GM21367 (cell line): ENCODE measurements around the gene RTP5.
"Not testable (repeated sequence)": the region's sequence is repeated elsewhere in the genome, so short reads cannot be mapped to it uniquely, and the experiment has no call there.

Experiments
- ATAC-seq: cut with Tn5 transposase; IDR thresholded peaks from one replicate; pipeline ENCODE4 v1.9.1; 2021; ENCODE audit not compliant: unreplicated experiment

RTP5 gene

GRCh38 chr2:241900251-241901017 lies 30.9 kb downstream of the RTP5 start:
- no peak for ATAC-seq

GRCh38 chr2:241901018-241901380 lies 31.5 kb downstream of the RTP5 start:
- ATAC-seq, result no peak

DNA sequence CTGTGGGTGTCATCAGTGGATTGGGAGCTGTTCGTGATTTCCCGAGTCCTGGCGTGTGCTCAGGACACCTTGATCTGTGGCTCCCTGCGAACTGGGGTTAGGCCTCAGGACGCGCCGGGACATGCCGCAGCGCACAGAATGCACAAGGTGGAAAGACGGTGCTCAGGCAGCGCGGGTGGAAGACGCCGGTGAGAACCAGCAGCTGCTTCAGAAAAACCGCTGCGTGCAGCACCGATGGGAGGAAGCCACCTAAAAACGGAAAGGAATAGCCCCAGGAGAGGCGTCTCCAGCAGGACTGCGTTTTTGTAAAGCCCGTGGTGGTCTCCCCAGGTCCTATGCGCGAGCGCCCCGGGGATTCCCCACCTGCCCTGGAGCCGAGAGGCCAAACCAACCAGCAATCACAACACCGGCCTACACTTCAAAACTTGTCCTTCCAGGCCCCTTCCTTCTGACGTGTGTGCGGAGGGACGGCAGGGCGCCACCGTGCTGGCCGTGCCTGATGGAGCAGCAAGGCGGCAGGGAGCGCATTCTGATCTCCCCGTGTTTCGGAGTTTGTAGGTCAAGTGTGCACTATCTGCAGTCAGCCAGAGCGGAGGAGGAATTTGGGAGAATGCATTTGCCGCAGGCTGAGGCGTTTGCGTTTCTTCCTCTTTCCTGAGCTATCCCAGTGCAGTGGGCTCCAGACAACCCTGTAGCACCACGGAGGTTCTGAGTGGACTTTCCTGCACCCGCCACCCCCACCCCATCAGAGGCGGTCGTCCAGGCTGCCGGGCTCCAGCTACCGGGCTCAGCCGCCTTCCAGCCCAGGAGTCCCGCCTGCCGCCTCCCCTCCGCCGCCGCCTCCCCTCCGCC lies 32.2 kb downstream of the RTP5 start:
- ATAC-seq, result no peak

DNA sequence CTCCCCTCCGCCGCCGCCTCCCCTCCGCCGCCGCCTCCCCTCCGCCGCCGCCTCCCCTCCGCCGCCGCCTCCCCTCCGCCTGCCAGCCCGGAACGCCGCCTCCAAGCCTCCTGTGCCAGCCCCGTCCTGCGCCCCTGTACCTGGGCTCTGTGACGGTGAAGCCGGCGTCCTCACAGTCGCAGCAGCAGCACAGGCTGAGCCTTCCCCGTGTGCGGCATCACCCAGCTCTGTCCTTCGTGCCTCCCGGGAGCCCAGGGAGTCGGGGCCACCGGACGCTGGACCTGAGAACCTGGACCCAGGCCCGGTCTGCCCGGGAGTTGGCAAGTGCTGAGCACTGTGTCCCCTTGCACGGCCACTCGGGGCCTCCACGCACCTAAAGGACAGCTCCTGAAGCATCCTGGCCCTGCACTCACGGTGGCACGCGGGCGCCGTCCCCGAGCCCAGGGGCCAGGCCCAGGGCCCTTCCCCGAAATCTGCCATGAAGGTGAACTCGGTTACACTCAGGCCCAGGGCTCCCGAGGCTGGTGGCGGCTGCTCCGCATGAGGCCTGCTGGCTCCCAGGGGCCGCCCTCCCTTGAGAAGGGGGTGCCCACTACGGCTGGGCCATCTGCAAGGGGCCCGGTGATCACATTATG lies 32.9 kb downstream of the RTP5 start:
- no peak for ATAC-seq

GRCh38 chr2:241903121-241904010 lies 33.8 kb downstream of the RTP5 start:
- ATAC-seq, result no peak

DNA sequence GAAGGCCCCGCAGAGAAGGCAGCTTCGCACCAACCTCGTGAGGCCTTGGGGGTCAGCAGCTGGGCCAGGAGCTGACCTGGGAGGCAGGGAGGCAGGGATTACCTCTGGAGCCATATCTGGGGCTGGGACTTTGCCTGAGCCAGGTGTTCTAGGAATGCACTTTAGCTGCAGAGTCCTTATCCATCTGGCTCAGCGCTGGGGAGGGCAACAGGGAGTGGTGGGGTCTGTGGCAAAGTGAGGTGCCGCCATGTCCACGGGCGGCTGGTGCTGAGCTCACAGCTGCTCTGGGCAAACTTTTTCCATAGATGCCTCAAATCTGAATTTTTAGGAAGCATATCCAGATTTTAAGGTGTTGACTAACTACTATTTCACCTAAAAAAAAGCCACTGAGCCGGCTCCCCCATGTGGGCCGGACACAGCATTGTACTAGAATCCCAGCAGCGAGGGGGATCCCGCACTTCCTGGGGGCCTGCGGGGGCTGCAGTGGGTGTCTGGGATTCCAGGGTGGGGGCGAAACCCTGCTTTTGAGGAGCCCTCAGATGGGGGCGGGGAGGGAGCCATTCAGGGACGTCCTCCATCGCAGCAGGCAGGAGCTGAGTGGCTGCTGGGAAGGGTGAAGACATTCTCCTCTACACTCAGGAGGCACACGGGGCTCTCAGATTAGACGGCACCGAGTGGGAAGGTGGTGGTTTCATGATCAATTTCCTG lies 34.6 kb downstream of the RTP5 start:
- no peak for ATAC-seq

DNA sequence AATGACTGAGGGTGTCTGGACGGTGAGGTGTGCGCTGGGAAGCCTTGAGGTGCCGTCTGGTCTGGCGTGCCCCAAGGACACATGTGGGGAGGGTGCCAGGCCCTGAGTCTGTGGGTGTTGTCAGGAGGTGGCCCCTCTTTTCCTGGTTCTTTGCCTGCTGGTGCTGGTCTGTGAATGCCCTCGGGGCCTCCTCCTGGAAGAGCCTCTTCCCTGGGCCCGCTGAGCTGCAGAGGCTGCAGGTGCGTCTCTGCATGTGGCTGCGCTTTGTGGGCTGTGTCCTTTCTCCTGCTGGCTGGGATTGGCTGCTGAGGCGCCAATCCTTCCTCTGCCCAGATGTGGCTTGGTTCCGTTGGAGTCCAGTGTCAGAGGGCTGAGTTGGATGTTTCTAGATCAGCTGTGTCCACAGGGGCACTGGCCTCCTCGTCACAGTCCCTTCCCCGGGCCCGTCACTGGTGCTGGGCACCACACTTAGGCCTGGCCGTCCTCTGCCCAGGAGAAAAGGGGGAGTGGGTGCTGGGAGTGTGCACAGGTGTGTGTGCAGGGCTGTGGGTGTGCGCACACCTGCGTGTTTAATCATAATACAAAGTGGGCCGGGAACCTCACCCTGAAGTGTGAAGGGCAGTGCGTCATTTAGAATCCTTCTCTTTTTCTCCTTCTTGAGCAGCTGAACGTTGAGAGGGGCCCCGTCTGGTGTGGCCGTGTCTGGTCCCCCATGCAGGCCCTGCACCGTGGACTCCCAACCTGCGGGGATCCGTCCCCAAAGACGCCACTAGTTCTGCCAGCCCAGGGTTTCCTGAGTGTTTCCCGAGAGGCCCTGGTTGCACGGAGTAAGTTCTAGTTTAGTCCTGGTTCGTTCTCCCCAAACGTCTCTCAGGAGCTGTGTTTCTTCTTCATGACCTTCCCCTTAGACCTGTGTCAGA lies 35.5 kb downstream of the RTP5 start:
- no peak for ATAC-seq

GRCh38 chr2:241905716-241906377 lies 36.3 kb downstream of the RTP5 start:
- ATAC-seq, result no peak

- ATAC-seq, result not testable (repeated sequence)
Measured at GRCh38 chr2:241906378-241906770, 36.8 kb downstream of the RTP5 start.

DNA sequence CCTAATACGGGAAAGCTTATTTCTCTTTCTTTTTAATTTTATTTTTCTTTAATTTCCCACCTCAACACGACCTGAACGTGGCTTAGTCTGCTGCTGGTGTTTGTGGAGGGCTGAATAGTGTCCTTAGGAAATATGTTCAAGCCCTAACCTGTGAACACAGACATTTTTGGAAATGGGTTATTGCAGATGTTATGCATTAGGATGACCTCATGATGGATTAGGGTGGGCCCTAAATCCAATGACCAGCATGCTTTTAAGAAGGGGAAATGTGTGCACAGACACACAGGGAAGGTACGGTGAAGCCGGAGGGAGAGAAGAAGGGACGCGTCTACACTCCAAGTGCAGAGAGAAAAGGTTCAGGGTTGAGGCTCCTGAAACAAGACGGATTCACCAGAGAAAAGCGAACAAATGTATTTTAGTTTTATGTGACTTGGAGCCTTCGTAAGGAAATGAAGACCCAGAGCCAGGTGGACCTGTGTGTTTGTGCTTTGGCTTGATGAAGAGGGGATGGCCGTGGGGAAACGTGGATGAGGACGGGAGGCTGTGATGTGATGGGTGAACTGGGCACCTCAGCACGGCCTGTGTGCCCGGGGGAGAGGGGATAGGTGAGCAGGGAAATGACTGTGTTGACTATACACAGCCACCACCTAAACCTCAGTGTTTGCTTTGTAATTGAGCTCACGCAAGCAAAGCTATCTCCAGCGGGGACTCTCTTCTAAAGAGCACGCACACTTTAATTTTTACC lies 37.5 kb downstream of the RTP5 start:
- ATAC-seq, result no peak

GRCh38 chr2:241907831-241908230 lies 38.3 kb downstream of the RTP5 start:
- ATAC-seq, result not testable (repeated sequence)

DNA sequence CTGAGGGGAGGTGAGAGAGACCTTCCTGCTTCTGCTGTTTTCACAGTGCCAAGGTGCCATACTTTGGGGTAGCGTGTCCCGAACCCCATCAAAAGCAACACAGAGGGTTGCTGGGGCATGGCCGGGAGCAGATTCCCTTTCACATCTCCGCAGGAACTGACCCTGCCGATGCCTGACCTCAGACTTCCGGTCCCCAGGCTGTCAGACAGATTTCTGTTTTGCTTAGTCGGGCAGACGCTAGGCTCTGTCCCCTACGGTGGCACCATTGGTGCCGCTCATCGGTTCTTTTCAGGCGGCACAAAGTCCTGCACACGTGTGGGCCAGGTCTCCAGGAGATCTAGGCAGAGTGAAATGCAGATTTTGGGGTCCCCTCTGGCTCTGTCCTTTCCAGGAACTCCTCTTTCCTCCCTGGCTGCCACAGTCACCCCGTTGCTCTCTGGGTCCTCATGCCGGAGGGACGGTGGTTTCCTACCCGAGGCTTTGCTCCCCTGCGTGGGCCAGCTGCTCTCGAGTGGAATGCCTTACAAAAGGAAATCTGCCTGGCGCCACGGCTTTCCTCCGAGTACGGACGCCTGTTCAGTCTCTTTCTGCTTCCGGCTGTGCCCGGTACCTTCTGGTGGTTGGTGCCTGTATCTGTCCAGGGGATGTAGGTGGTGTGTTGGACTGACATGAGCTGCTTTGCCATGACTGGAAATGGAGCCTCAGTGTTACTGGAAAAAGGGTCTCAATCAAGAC lies 39.3 kb downstream of the RTP5 start:
- no peak for ATAC-seq

GRCh38 chr2:241909769-241910168 lies 40.2 kb downstream of the RTP5 start:
- no peak for ATAC-seq

- ATAC-seq, result no peak
Measured at GRCh38 chr2:241910604-241911520, 41.3 kb downstream of the RTP5 start.

DNA sequence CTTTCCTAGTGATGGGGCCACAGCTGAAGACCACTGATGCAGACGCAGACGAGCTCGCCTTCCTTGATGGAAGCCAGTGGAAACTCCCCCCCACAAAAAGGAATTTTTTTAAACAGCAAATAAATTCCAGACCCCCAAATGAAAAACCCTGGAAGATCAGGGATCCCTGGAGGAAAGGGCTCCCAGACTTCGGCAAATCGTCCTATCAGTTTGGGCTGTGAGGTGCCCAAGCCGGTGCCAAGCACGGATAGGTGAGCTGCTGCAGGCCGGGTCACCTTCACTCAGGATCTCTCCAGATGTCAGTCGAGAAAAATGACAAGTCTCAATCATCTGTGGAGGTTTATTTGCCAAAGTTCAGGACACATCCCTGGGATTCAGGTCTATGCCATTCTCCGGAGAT lies 42.0 kb downstream of the RTP5 start:
- no peak for ATAC-seq

GRCh38 chr2:241912021-241912555 lies 42.6 kb downstream of the RTP5 start:
- no peak for ATAC-seq
